AG04450 (cell line): ENCODE measurements around the gene MYL5. TPM values are rescaled to one million over a fixed set of nuclear protein-coding genes. Genes with fewer than 3 reads are reported as not detected.

Experiments used
- CTCF ChIA-PET: fragments of 300-600, 350-600 bp; formaldehyde crosslinking; extraction: SDS; loops from one replicate; lab custom pipeline; 2022; ENCODE audit warnings: antibody characterized with exemption, inconsistent platforms; lab: Charles Lee
- POLR2A ChIA-PET: fragments of 350-600 bp; formaldehyde crosslinking; extraction: SDS; loops from one replicate; lab custom pipeline; 2021; ENCODE audit warnings: antibody characterized with exemption, inconsistent platforms; lab: Yijun Ruan, JAX
- DNase-seq: peaks from one replicate; pipeline ENCODE4 v3.0.0-alpha.2; 2011; ENCODE audit warnings: low read depth, low spot score
- H3K27ac ChIP-seq: one replicate; pipeline ENCODE4 v1.5.1; 2012; ENCODE audit warnings: low read depth, low read length, control low read depth
- H3K27me3 ChIP-seq: one replicate; pipeline ENCODE4 v1.6.0; 2012; ENCODE audit warnings: low read length; ENCODE audit not compliant: control insufficient read depth, insufficient read depth
- H3K4me3 ChIP-seq: 2 replicates; pipeline ENCODE4 v1.5.1; 2011; ENCODE audit warnings: mild to moderate bottlenecking, low read depth, low read length, control low read depth
- H3K9me3 ChIP-seq: 2 replicates; pipeline ENCODE4 v1.5.1; 2012; ENCODE audit warnings: low read length; ENCODE audit not compliant: control insufficient read depth, insufficient read depth
- polyA minus RNA-seq: library from RNA; depleted of rRNA, polyadenylated mRNA; stranded (reverse); fragments of >200 nt; gene quantifications from 2 replicates; pipeline ENCODE4 v1.2.3, GENCODE V29; 2011; rRNA and poly(A)+ RNA removed
- polyA plus RNA-seq: library from polyadenylated mRNA; depleted of rRNA; stranded (reverse); fragments of >200 nt; gene quantifications from 2 replicates; pipeline ENCODE4 v1.2.3, GENCODE V29; 2011; rRNA removed
- TF ChIP-seq, protein P1 (sequence below): IDR thresholded peaks from 2 replicates; pipeline ENCODE4 v1.5.1; 2011; ENCODE audit warnings: low read depth, low read length, control low read depth, inconsistent platforms

Gene MYL5, protein sequence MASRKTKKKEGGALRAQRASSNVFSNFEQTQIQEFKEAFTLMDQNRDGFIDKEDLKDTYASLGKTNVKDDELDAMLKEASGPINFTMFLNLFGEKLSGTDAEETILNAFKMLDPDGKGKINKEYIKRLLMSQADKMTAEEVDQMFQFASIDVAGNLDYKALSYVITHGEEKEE
- polyA plus RNA-seq (12.3 and 13.0 TPM in 2 replicates), polyA minus RNA-seq (4.6 and 8.0 TPM in 2 replicates)

DNA sequence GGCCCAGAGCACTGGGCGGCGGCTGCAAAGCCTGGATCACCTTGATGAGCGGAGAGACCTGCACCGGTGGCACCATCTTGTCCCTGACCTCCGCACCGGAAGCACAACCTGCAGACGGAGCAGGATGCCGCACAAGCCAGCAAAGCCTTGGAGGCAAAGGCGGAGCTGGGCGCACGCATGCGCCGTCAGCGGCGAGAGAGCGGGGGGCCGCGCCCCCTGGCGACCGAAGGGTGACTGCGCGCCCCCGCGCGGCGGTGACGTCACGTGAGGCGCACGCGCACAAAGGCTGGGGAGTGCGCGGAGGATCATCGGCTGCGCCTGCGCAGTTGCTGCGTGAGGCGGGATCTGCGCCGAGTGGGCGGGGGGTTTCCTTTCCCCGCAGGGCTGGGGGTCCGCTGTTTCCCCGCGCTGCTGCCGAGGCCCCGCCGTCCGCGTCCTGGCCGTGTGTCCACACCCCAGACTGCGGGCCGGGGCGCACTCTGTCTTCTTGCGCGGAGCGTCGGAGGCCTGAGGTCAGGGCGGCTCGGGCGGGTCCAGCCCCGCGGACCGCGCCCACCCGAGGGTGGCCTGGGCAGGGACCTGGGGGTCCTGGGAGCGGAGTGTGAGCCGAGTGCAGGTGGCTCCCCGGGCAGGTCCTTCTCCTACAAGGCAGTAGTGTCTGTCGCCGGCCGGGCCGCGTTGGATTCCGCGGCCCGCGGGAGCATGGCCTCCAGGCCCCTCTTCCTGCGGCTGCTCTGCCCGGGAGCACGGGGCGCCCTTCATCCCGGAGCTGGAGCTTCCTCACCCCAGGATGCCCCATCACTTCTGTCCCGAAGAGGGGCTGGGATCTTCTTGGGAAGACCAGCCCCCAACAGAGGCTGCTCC, at the start of gene MYL5, which contains the start of gene ATP5ME:
Gene MYL5, plus strand, starts transcription at position 371 of the 864 bp plus-strand sequence. CDS start 3,485 bp downstream, outside the sequence.
Gene ATP5ME, minus strand, starts transcription at position 105 of the 864 bp plus-strand sequence. Its CDS starts 29 bp downstream, at position 76.
- CTCF ChIA-PET = interaction anchor here (0.6 to 1.3 kb wide), 5 partner anchors 9 to 558 kb away, joined by 3 to 4 read pairs (median 3); no protein-coding TSS in a partner anchor

DNA sequence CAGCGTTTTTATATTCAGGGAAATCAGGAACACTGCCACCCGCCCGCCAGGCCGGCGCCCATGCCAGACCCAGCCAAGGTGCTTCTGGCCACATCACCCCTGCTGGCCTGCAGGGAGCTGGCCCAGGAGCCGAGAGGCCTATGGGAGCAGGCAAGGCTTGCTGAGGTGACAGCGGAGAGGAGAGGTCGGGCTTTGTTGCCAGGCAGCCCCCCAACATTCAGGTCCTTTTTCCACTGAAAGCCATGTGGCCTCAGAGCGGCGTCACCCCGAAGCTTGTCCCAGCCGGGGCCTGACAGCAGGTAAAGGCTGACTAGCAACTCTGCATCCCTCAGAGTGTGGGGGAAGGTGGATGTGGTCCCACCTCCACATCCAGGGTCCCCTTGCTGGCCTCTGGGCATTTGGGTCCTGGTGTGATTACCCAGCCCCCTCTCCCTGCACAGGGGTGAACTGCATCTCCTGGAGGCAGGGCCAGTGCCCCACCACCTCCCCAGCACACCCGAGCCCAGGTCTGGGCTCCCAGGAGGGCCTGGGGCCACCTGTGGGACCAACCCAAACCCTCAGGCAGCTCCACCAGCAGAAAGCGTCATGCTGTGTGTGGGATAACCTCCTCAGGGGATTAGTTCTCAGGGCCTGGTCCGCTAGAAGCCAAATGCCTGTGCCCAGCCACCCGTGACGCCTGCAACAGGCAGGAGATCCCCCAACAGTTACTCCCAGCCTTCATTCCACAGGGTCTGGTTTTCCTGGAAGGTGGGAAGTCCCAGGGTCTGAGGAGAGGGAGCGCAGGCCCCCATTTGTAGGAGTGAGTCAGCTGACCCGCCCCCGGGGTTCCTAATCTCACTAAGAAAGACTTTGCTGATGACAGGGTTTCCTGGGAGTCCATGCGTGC, 49.4 kb upstream of the MYL5 start, which contains the start of gene PDE6B:
Gene PDE6B, plus strand, starts transcription at position 869 of the 886 bp plus-strand sequence. CDS start 54 bp downstream, outside the sequence.
- peaks cover 76% of the 10 kb centered on the region for H3K9me3 ChIP-seq
- POLR2A ChIA-PET = no interaction called here
- CTCF ChIA-PET = no interaction called here
- DNase-seq = no peak
- H3K27ac ChIP-seq = no peak within 1 kb of the TSS
- no peak within 1 kb of the TSS for H3K4me3 ChIP-seq
- TF ChIP-seq, protein P1, sequence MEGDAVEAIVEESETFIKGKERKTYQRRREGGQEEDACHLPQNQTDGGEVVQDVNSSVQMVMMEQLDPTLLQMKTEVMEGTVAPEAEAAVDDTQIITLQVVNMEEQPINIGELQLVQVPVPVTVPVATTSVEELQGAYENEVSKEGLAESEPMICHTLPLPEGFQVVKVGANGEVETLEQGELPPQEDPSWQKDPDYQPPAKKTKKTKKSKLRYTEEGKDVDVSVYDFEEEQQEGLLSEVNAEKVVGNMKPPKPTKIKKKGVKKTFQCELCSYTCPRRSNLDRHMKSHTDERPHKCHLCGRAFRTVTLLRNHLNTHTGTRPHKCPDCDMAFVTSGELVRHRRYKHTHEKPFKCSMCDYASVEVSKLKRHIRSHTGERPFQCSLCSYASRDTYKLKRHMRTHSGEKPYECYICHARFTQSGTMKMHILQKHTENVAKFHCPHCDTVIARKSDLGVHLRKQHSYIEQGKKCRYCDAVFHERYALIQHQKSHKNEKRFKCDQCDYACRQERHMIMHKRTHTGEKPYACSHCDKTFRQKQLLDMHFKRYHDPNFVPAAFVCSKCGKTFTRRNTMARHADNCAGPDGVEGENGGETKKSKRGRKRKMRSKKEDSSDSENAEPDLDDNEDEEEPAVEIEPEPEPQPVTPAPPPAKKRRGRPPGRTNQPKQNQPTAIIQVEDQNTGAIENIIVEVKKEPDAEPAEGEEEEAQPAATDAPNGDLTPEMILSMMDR = no peak
- no peaks in the 10 kb centered on the region for H3K27me3 ChIP-seq

More for the DNA sequence above, at the start of gene MYL5, which contains the start of gene ATP5ME:
- H3K9me3 ChIP-seq = no peaks in the 10 kb centered on the region; the same call in 1 of the 2 replicates
- H3K4me3 ChIP-seq = peak within 1 kb of the TSS; percentile 84
- POLR2A ChIA-PET = interaction anchor here (0.7 to 1.4 kb wide), 4 partner anchors 8 to 175 kb away, joined by 3 to 11 read pairs (median 4); no protein-coding TSS in a partner anchor
- no peaks in the 10 kb centered on the region for H3K27me3 ChIP-seq
- DNase-seq = peak; percentile 89
- peak within 1 kb of the TSS; percentile 21 for H3K27ac ChIP-seq
- TF ChIP-seq, protein P1 = peak; percentile 76

DNA sequence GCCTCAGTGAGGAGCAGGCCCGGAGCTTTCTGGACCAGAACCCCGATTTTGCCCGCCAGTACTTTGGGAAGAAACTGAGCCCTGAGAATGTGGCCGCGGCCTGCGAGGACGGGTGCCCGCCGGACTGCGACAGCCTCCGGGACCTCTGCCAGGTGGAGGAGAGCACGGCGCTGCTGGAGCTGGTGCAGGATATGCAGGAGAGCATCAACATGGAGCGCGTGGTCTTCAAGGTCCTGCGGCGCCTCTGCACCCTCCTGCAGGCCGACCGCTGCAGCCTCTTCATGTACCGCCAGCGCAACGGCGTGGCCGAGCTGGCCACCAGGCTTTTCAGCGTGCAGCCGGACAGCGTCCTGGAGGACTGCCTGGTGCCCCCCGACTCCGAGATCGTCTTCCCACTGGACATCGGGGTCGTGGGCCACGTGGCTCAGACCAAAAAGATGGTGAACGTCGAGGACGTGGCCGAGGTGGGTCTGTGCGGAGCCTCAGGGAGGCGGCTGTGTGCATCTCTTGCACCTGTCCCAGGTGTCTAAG, 48.6 kb upstream of the MYL5 start:
- POLR2A ChIA-PET = no interaction called here
- DNase-seq = no peak
- H3K4me3 ChIP-seq = no peak overlapping the region
- peaks cover 83% of the 10 kb centered on the region for H3K9me3 ChIP-seq
- TF ChIP-seq, protein P1 = no peak
- H3K27ac ChIP-seq = no peak overlapping the region
- CTCF ChIA-PET = no interaction called here
- H3K27me3 ChIP-seq = no peaks in the 10 kb centered on the region

DNA sequence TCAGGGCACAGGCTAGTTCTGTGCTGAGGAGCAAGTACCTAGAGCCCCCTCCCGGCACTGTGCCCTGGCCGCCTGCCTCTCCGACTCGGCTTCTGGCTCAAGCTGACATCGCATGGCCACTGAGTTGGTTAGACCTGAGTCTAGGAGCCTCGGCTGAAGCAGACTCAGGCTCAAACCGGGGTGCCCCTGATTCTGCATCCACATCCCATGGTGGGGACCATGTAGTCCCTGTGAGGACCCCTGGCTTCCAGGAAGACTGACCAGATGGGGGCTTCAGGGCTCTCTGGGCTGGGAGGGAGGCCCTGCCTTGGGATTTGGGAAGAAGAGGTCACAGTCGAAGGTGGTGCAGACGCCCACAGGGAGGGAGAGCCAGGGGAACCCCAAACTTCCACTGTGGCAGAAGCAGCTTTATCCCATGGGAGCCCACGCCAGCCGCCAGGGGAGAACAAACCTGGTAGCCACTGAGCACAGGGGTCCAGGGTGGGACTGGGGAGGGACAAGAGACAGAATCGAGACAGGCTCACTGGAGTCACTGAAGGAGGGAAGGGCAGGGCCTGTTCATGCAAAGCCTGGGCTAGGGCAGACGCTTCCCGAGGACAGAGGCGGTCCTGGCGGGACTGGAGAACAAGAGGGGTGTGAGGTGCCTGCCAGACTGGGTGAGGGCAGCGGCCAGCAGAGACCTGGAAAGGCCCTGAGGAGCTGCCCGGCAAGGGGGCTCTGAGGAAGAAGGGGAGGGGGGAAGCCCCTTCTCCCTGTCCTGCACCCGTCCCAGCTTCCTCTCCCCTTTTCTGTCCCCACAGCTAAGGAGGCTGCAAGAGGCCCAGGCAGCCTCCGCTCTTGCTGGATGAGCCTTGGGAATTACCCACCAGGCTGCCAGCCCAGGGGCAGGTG, 47.9 kb upstream of the MYL5 start:
- TF ChIP-seq, protein P1 = no peak
- peaks cover 81% of the 10 kb centered on the region for H3K9me3 ChIP-seq
- ChIA-PET CTCF (no interaction called here), POLR2A (no interaction called here)
- no peak overlapping the region for H3K4me3 ChIP-seq
- no peak overlapping the region for H3K27ac ChIP-seq
- no peaks in the 10 kb centered on the region for H3K27me3 ChIP-seq
- no peak for DNase-seq
